ENCODE data around the gene ACYP2.

ACYP2 gene

GRCh38 chr2:54275541-54275940 lies 160.1 kb downstream of the ACYP2 start:
- Histone ChIP-seq H3K9ac (ENCODE audit: low read length) (no peak overlapping the region), H4K20me1 (ENCODE audit: low read depth, low read length) (no peaks in the 10 kb centered on the region), H3K9me3 (ENCODE audit: insufficient read depth, low read length) (no peaks in the 10 kb centered on the region), H3K4me3 (ENCODE audit: insufficient read depth, low read length, poor library complexity, severe bottlenecking) (no peak overlapping the region), H3K79me2 (ENCODE audit: insufficient read depth, low read length) (no peaks in the 10 kb centered on the region), H2AFZ (ENCODE audit: low read depth, low read length, severe bottlenecking) (no peak overlapping the region), H3K4me2 (ENCODE audit: low read depth, low read length, poor library complexity, severe bottlenecking) (no peak overlapping the region), H3K36me3 (ENCODE audit: low read length) (no peaks in the 10 kb centered on the region), H3K27me3 (ENCODE audit: low read length) (no peaks in the 10 kb centered on the region), H3K9me2 (replicated peaks; ENCODE audit: insufficient read depth, low read length) (no peaks in the 10 kb centered on the region), H3F3A (ENCODE audit: insufficient read depth) (no peaks in the 10 kb centered on the region), H3K27ac (ENCODE audit: low read depth, low read length) (no peak overlapping the region)
- no peak for TF ChIP-seq CTCF (IDR thresholded peaks at IDR 0.05; ENCODE audit: insufficient read depth, low read length, poor library complexity, severe bottlenecking)
- TF ChIP-seq EZH2phosphoT487 (conservative IDR thresholded peaks at IDR 0.05; ENCODE audit: low read length), result no peak

- Histone ChIP-seq H2AFZ (ENCODE audit: low read depth, low read length, severe bottlenecking) (no peak overlapping the region), H3K79me2 (ENCODE audit: insufficient read depth, low read length) (no peaks in the 10 kb centered on the region), H3K9ac (ENCODE audit: low read length) (no peak overlapping the region), H3K9me2 (replicated peaks; ENCODE audit: insufficient read depth, low read length) (no peaks in the 10 kb centered on the region), H3K27ac (ENCODE audit: low read depth, low read length) (no peak overlapping the region), H3K9me3 (ENCODE audit: insufficient read depth, low read length) (no peaks in the 10 kb centered on the region), H3F3A (ENCODE audit: insufficient read depth) (no peaks in the 10 kb centered on the region), H3K36me3 (ENCODE audit: low read length) (no peaks in the 10 kb centered on the region), H4K20me1 (ENCODE audit: low read depth, low read length) (no peaks in the 10 kb centered on the region), H3K4me3 (ENCODE audit: insufficient read depth, low read length, poor library complexity, severe bottlenecking) (no peak overlapping the region), H3K4me2 (ENCODE audit: low read depth, low read length, poor library complexity, severe bottlenecking) (no peak overlapping the region), H3K27me3 (ENCODE audit: low read length) (no peaks in the 10 kb centered on the region)
- no peak for TF ChIP-seq CTCF (IDR thresholded peaks at IDR 0.05; ENCODE audit: insufficient read depth, low read length, poor library complexity, severe bottlenecking)
- no peak for TF ChIP-seq EZH2phosphoT487 (conservative IDR thresholded peaks at IDR 0.05; ENCODE audit: low read length)
Observed at GRCh38 chr2:54279385-54279784, 164.0 kb downstream of the ACYP2 start.

GRCh38 chr2:54284826-54285225 lies 169.4 kb downstream of the ACYP2 start:
- no peaks in the 10 kb centered on the region for H3K9me3 ChIP-seq (ENCODE audit: insufficient read depth, low read length)
- TF ChIP-seq EZH2phosphoT487 (conservative IDR thresholded peaks at IDR 0.05; ENCODE audit: low read length) (no peak), CTCF (IDR thresholded peaks at IDR 0.05; ENCODE audit: insufficient read depth, low read length, poor library complexity, severe bottlenecking) (no peak)
- no peak overlapping the region for H3K9ac ChIP-seq (ENCODE audit: low read length)
- H3K4me3 ChIP-seq (ENCODE audit: insufficient read depth, low read length, poor library complexity, severe bottlenecking), result no peak overlapping the region
- H2AFZ ChIP-seq (ENCODE audit: low read depth, low read length, severe bottlenecking), result no peak overlapping the region
- no peaks in the 10 kb centered on the region for H3K79me2 ChIP-seq (ENCODE audit: insufficient read depth, low read length)
- no peaks in the 10 kb centered on the region for H4K20me1 ChIP-seq (ENCODE audit: low read depth, low read length)
- H3K9me2 ChIP-seq (replicated peaks; ENCODE audit: insufficient read depth, low read length), result no peaks in the 10 kb centered on the region
- no peaks in the 10 kb centered on the region for H3K27me3 ChIP-seq (ENCODE audit: low read length)
- no peak overlapping the region for H3K4me2 ChIP-seq (ENCODE audit: low read depth, low read length, poor library complexity, severe bottlenecking)
- no peak overlapping the region for H3K27ac ChIP-seq (ENCODE audit: low read depth, low read length)
- H3K36me3 ChIP-seq (ENCODE audit: low read length), result no peaks in the 10 kb centered on the region
- H3F3A ChIP-seq (ENCODE audit: insufficient read depth), result no peaks in the 10 kb centered on the region
